HepG2 (cell line): ENCODE data around the gene ANKRD40. TPM values are rescaled to one million over a fixed set of nuclear protein-coding genes. Genes with fewer than 3 reads are reported as not detected.

Source experiments
- AGO2 ChIP-seq: fragments of 200-400 bp; formaldehyde crosslinking; optimal IDR thresholded peaks from 2 replicates; pipeline ENCODE3; 2017; ENCODE audit warnings: mild to moderate bottlenecking, low read depth, low read length, moderate library complexity
- BORCS8-MEF2B ChIP-seq: sonication (generic); formaldehyde crosslinking; IDR thresholded peaks from 2 replicates; pipeline ENCODE4 v1.8.0; 2022; ENCODE audit warnings: mild to moderate bottlenecking, missing genetic modification reagents
- HDAC6 ChIP-seq: fragments of 200-600 bp; sonication (generic); IDR thresholded peaks from 2 replicates; pipeline ENCODE4 v1.7.0; 2017; ENCODE audit warnings: mild to moderate bottlenecking, antibody characterized with exemption, low read length, low read depth
- HOXD1 ChIP-seq: sonication (generic); formaldehyde crosslinking; IDR thresholded peaks from 2 replicates; pipeline ENCODE4 v1.5.0; 2020; ENCODE audit warnings: missing genetic modification reagents
- MXI1 ChIP-seq: IDR thresholded peaks from 3 replicates; pipeline ENCODE4 v1.6.1; 2012; ENCODE audit warnings: low read depth, low read length, inconsistent platforms, borderline replicate concordance
- PAXIP1 ChIP-seq: sonication (generic); formaldehyde crosslinking; conservative IDR thresholded peaks from 2 replicates; pipeline ENCODE4 v1.4.0; 2020; ENCODE audit warnings: mild to moderate bottlenecking, missing genetic modification reagents, moderate library complexity
- PHF5A ChIP-seq: IDR thresholded peaks from one replicate; pipeline ENCODE4 v1.6.1; 2018; ENCODE audit warnings: low read depth, missing genetic modification reagents; ENCODE audit not compliant: unreplicated experiment
- REST ChIP-seq, 2 experiments: IDR thresholded peaks; 2 replicates each; pipeline ENCODE4 v1.6.1; 2011 to 2012; ENCODE audit warnings: low read length in 2 of 2, borderline replicate concordance in 1 of 2, low read depth in 1 of 2, mild to moderate bottlenecking in 1 of 2, moderate library complexity in 1 of 2
- SALL1 ChIP-seq: sonication (generic); formaldehyde crosslinking; IDR thresholded peaks from 2 replicates; pipeline ENCODE4 v1.8.0; 2022; ENCODE audit warnings: mild to moderate bottlenecking, missing genetic modification reagents
- SETDB1 ChIP-seq: sonication (generic); formaldehyde crosslinking; IDR thresholded peaks from 2 replicates; pipeline ENCODE4 v1.5.1; 2020; ENCODE audit warnings: missing genetic modification reagents, mild to moderate bottlenecking, borderline replicate concordance
- SMAD1 ChIP-seq: sonication (generic); formaldehyde crosslinking; IDR thresholded peaks from 2 replicates; pipeline ENCODE4 v1.4.0; 2020; ENCODE audit warnings: missing genetic modification reagents, low read depth, mild to moderate bottlenecking, borderline replicate concordance
- TBX2 ChIP-seq: sonication (generic); formaldehyde crosslinking; IDR thresholded peaks from 2 replicates; pipeline ENCODE4 v1.5.0; 2020; ENCODE audit warnings: missing genetic modification reagents, mild to moderate bottlenecking, borderline replicate concordance
- TFDP1 ChIP-seq: IDR thresholded peaks from 2 replicates; pipeline ENCODE4 v1.6.1; 2016; ENCODE audit warnings: missing compliant biosample characterization, missing genetic modification reagents, borderline replicate concordance
- TOE1 ChIP-seq: sonication (generic); formaldehyde crosslinking; IDR thresholded peaks from 2 replicates; pipeline ENCODE4 v1.4.0; 2020; ENCODE audit warnings: mild to moderate bottlenecking, missing genetic modification reagents
- UBTF ChIP-seq: sonication (generic); formaldehyde crosslinking; IDR thresholded peaks from 2 replicates; pipeline ENCODE4 v1.4.0; 2020; ENCODE audit warnings: mild to moderate bottlenecking, missing genetic modification reagents
- ZBTB3 ChIP-seq: sonication (generic); formaldehyde crosslinking; IDR thresholded peaks from 2 replicates; pipeline ENCODE4 v1.4.0; 2020; ENCODE audit warnings: low read depth, mild to moderate bottlenecking, moderate library complexity, missing genetic modification reagents, borderline replicate concordance
- ZNF33A ChIP-seq: sonication (generic); formaldehyde crosslinking; IDR thresholded peaks from 2 replicates; pipeline ENCODE4 v1.5.1; 2020; ENCODE audit warnings: missing genetic modification reagents, mild to moderate bottlenecking, moderate library complexity, borderline replicate concordance
- ZNF589 ChIP-seq: sonication (generic); formaldehyde crosslinking; conservative IDR thresholded peaks from 2 replicates; pipeline ENCODE4 v1.8.0; 2022; ENCODE audit warnings: mild to moderate bottlenecking, moderate library complexity, missing genetic modification reagents
- ZNF792 ChIP-seq: IDR thresholded peaks from 2 replicates; pipeline ENCODE4 v1.6.1; 2016
- polyA plus RNA-seq, 8 experiments: library from polyadenylated mRNA; depleted of rRNA in 3 of 8; stranded (reverse) in 7 of 8; unstranded in 1 of 8; fragments of >200 nt; fragmentation: Illumina TruSeq in 4 of 8; extraction: Trizol in 4 of 8; gene quantifications; 2 replicates each; pipeline versions ENCODE4 v1.2.1 to v1.2.3, GENCODE V29; 2011 to 2016; ENCODE audit warnings: low read depth in 4 of 8, missing spikeins in 1 of 8, mixed read lengths in 1 of 8; ENCODE audit not compliant: insufficient read depth in 1 of 8
- total RNA-seq, 5 experiments: library from RNA; depleted of rRNA; stranded (reverse); fragments of >200 nt; fragmentation: Illumina TruSeq; extraction: Trizol; gene quantifications; 2 replicates each; pipeline ENCODE4 v1.2.3, GENCODE V29; 2016; ENCODE audit warnings: low read depth in 1 of 5

Gene ANKRD40
- total and polyA plus RNA-seq, 2 of the 13 experiments (the other 11 are each of a cell fraction or from before 2014, with no cell fraction given), result 35.0 to 46.4 TPM

- TF ChIP-seq PAXIP1 (CRISPR knock-in tag) (no peak), REST (IDR thresholded peaks at IDR 0.05; ENCODE audit: borderline replicate concordance in 1 of 2, low read depth in 1 of 2, low read length in 2 of 2) (no peak), SMAD1 (CRISPR knock-in tag) (0 out of 2 replicates have a peak, but pooled peaks have one; percentile 57), AGO2 (no peak), MXI1 (no peak), TBX2 (CRISPR knock-in tag) (no peak), SETDB1 (no peak), ZNF589 (CRISPR knock-in tag) (no peak), HDAC6 (no peak), ZNF792 (CRISPR knock-in tag) (no peak), HOXD1 (CRISPR knock-in tag) (no peak), SALL1 (CRISPR knock-in tag) (no peak), ZNF33A (CRISPR knock-in tag) (no peak), TFDP1 (CRISPR knock-in tag) (no peak), BORCS8-MEF2B (CRISPR knock-in tag) (no peak; the same call in 1 of the 2 replicates), PHF5A (CRISPR knock-in tag) (peak; percentile 6), TOE1 (CRISPR knock-in tag) (no peak), UBTF (CRISPR knock-in tag) (0 out of 2 replicates have a peak, but pooled peaks have one; percentile 17), ZBTB3 (CRISPR knock-in tag) (no peak)
These were observed 46.8 kb downstream of the ANKRD40 start (continued) for GRCh38 chr17:50660887-50661345.
